Bladder microvascular endothelial cell (primary cell): Measurements from ENCODE around the gene LPIN2. TPM values are rescaled to one million over a fixed set of nuclear protein-coding genes. Genes with fewer than 3 reads are reported as not detected.

Experiments used
- total RNA-seq: library from RNA; depleted of rRNA; stranded (reverse); fragments of >200 nt; gene quantifications from 2 replicates; pipeline ENCODE4 v1.2.3, GENCODE V29; 2014

Gene LPIN2, protein sequence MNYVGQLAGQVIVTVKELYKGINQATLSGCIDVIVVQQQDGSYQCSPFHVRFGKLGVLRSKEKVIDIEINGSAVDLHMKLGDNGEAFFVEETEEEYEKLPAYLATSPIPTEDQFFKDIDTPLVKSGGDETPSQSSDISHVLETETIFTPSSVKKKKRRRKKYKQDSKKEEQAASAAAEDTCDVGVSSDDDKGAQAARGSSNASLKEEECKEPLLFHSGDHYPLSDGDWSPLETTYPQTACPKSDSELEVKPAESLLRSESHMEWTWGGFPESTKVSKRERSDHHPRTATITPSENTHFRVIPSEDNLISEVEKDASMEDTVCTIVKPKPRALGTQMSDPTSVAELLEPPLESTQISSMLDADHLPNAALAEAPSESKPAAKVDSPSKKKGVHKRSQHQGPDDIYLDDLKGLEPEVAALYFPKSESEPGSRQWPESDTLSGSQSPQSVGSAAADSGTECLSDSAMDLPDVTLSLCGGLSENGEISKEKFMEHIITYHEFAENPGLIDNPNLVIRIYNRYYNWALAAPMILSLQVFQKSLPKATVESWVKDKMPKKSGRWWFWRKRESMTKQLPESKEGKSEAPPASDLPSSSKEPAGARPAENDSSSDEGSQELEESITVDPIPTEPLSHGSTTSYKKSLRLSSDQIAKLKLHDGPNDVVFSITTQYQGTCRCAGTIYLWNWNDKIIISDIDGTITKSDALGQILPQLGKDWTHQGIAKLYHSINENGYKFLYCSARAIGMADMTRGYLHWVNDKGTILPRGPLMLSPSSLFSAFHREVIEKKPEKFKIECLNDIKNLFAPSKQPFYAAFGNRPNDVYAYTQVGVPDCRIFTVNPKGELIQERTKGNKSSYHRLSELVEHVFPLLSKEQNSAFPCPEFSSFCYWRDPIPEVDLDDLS
- total RNA-seq, result 8.6 and 38.6 TPM in 2 replicates

DNA sequence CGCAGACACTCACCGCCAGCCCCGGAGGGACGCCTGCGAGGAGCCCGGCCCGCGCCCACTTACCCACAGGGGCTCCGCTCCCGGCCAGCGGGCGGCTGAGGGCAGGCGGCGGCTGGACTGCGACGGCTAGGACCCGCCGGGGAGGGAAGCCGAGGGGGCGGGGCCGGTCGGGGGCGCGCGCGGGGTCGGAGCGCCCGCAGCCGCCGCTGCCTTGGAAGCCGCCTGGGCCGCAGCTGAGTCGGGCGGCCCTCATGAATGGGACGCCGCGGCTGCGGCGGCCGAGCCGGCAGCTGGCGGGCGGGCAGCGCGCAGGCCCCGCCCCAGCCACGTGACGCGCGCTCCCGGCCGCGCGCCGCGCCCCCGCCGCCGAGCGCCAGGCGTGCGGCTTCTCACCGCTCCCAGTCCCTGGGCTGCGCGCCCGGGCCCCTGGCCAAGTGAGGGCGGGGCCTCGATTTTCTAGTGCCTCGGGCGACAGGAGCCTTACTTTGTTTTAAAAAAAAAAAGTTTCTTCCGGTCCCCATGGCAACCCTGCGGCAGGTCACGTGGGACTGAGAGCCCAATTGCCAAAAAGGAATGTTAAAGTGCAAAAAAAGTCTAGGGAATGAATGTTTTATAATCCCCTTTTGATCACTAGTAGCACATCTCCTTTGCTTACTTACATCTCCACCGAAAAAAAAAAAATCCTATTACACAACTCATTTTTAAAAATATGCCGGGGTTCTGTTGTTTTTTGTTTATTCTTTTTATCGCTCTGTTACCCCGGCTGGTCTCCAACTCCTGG is at the start of gene LPIN2:
Gene LPIN2 (minus strand): TSS at position 121 of the 781 bp plus-strand sequence. CDS start 52,304 bp downstream, outside the sequence.

Other genes with a start within 250 kb of the LPIN2 start
- gene EMILIN2, start 166.1 kb downstream of the LPIN2 start, total RNA-seq, result 4.0 and 5.8 TPM in 2 replicates
- 0.16 and 8.1 TPM in 2 replicates for gene MYOM1, start 206.8 kb upstream of the LPIN2 start, total RNA-seq
- 1,024 and 1,357 TPM in 2 replicates for gene MYL12A, start 234.7 kb upstream of the LPIN2 start, total RNA-seq
- 509 and 924 TPM in 2 replicates for gene MYL12B, start 249.0 kb upstream of the LPIN2 start, total RNA-seq